Kidney glomerular epithelial cell (primary cell): ENCODE results near the gene AP5Z1.

Experiments
- DNase-seq: peaks from one replicate; lab custom pipeline; 2025; lab: John Stamatoyannopoulos, UW

AP5Z1 gene

DNA sequence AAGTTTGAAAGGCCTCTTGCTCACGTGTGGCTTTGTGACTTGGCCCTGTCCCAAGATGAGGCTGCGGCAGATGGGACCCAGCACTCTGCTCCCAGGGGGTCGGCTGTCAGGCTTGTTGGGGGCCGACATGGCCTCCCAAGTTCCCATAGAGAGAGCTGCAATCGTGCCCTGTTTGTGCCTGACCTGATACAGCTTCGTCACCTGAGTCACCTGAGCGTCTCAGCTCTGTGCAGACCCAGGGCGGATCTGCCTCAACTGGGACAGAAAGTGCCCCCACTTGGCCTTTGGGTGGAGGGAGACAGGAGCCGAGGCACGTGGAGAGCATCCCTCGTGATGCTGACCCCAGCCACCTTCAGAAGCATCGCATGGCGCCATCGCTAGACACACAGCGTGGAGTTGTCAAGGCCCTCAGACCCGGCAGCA is 64.7 kb downstream of the AP5Z1 start:
- DNase-seq = no peak
